HCT116 (cell line): Measurements from ENCODE around the gene CTNND1. TPM values are rescaled to one million over a fixed set of nuclear protein-coding genes. Genes with fewer than 3 reads are reported as not detected.

ENCODE experiments used
- ATAC-seq: fragments of 200-7000 bp; cut with Tn5 transposase; 2 replicates; pipeline ENCODE4 v1.9.1; 2020; ENCODE audit warnings: mild to moderate bottlenecking, moderate library complexity
- BruUV-seq: library from RNA; stranded (reverse); fragments of 400-500 nt; replicated peaks from 2 replicates; lab custom pipeline; 2021; lab: Mats Ljungman, UMichigan
- CTCF ChIA-PET: fragments of 300-600 bp; sonication (Branson Sonifier 250); formaldehyde crosslinking; loops from one replicate; lab custom pipeline; 2021; ENCODE audit warnings: antibody characterized with exemption; lab: Charles Lee
- POLR2A ChIA-PET: fragments of 300-600, 350-600 bp; sonication (Branson Sonifier 250); formaldehyde crosslinking; loops from one replicate; lab custom pipeline; 2021; ENCODE audit warnings: antibody characterized with exemption; lab: Charles Lee
- RAD21 ChIA-PET, 2 experiments: fragments of 300-600 bp; sonication (Branson Sonifier 250); formaldehyde crosslinking; loops; one replicate each; lab custom pipeline; 2023; ENCODE audit warnings: low total read pairs in 2 of 2; ENCODE audit not compliant: uncharacterized antibody in 2 of 2, unreplicated experiment in 2 of 2, low non-redundant PET in 1 of 2; lab: Charles Lee
- DNase-seq: peaks from one replicate; pipeline ENCODE4 v3.0.0-alpha.2; 2010; ENCODE audit warnings: low read depth, low spot score
- H2AFZ ChIP-seq: fragments of 200-600 bp; shearing (Covaris generic), sonication (generic); 2 replicates; pipeline ENCODE4 v1.6.1; 2017; ENCODE audit warnings: low read depth, mixed run types, mixed read lengths, antibody characterized with exemption, low read length; ENCODE audit not compliant: poor library complexity, severe bottlenecking
- H3K27ac ChIP-seq: 2 replicates; pipeline ENCODE4 v1.5.1; 2012; ENCODE audit warnings: low read depth, low read length
- H3K27me3 ChIP-seq: fragments of 200-600 bp; sonication (generic); 2 replicates; pipeline ENCODE4 v1.6.1; 2016; ENCODE audit warnings: mixed run types, low read length, mixed read lengths; ENCODE audit not compliant: insufficient read depth
- H3K36me3 ChIP-seq, 2 experiments: fragments of 200-500 bp in 1 of 2; fragments of 200-600 bp in 1 of 2; sonication (Bioruptor generic) in 1 of 2; sonication (generic) in 1 of 2; 2 replicates each; pipeline versions ENCODE4 v1.5.1 to v1.6.1; 2014 to 2016; ENCODE audit warnings: low read length in 2 of 2, inconsistent platforms in 1 of 2, mixed read lengths in 1 of 2, mixed run types in 1 of 2; ENCODE audit not compliant: insufficient read depth in 2 of 2, control insufficient read depth in 1 of 2
- H3K4me1 ChIP-seq, 2 experiments: fragments of 200-600 bp in 1 of 2; sonication (generic) in 1 of 2; 2 replicates each; pipeline versions ENCODE4 v1.5.1 to v1.6.1; 2012 to 2017; ENCODE audit warnings: low read length in 2 of 2, inconsistent platforms in 1 of 2, mild to moderate bottlenecking in 1 of 2, mixed read lengths in 1 of 2, mixed run types in 1 of 2, moderate library complexity in 1 of 2; ENCODE audit not compliant: insufficient read depth in 2 of 2, control insufficient read depth in 1 of 2
- H3K4me2 ChIP-seq: fragments of 200-600 bp; sonication (generic); 2 replicates; pipeline ENCODE4 v1.6.1; 2017; ENCODE audit warnings: mixed run types, low read length, mixed read lengths
- H3K4me3 ChIP-seq, 2 experiments: fragments of 200-600 bp in 1 of 2; sonication (generic) in 1 of 2; replicated peaks in 1 of 2; 2 replicates each; pipeline ENCODE4 v1.5.1; 2011 to 2016; ENCODE audit warnings: low read length in 2 of 2, control low read depth in 1 of 2, low read depth in 1 of 2, mild to moderate bottlenecking in 1 of 2, mixed read lengths in 1 of 2, mixed run types in 1 of 2
- H3K79me2 ChIP-seq: fragments of 200-600 bp; sonication (generic); 2 replicates; pipeline ENCODE4 v1.6.1; 2017; ENCODE audit warnings: mild to moderate bottlenecking, mixed run types, low read length, moderate library complexity, mixed read lengths; ENCODE audit not compliant: insufficient read depth
- H3K9ac ChIP-seq: fragments of 200-600 bp; sonication (generic); 2 replicates; pipeline ENCODE4 v1.6.1; 2016; ENCODE audit warnings: low read length, mixed read lengths
- H3K9me2 ChIP-seq: fragments of 200-600 bp; sonication (generic), shearing (Covaris generic); 2 replicates; pipeline ENCODE4 v1.6.1; 2017; ENCODE audit warnings: mixed run types, mild to moderate bottlenecking, moderate library complexity; ENCODE audit not compliant: insufficient read depth
- H3K9me3 ChIP-seq, 2 experiments: fragments of 200-500 bp in 1 of 2; fragments of 200-600 bp in 1 of 2; sonication (Bioruptor generic) in 1 of 2; sonication (generic) in 1 of 2; 2 replicates each; pipeline ENCODE4 v1.6.1; 2014 to 2017; ENCODE audit warnings: low read length in 2 of 2, mixed read lengths in 2 of 2, inconsistent platforms in 1 of 2, low read depth in 1 of 2, mild to moderate bottlenecking in 1 of 2, mixed run types in 1 of 2, moderate library complexity in 1 of 2; ENCODE audit not compliant: control insufficient read depth in 1 of 2, insufficient read depth in 1 of 2
- H4K20me1 ChIP-seq: fragments of 200-600 bp; sonication (generic), shearing (Covaris generic); 2 replicates; pipeline ENCODE4 v1.6.1; 2017; ENCODE audit warnings: mixed run types, mild to moderate bottlenecking, moderate library complexity; ENCODE audit not compliant: insufficient read depth
- ATF3 ChIP-seq: IDR thresholded peaks from 2 replicates; pipeline ENCODE4 v1.6.1; 2012
- CBX3 ChIP-seq: IDR thresholded peaks from 2 replicates; pipeline ENCODE4 v1.6.1; 2012; ENCODE audit warnings: low read depth
- EGR1 ChIP-seq: IDR thresholded peaks from 2 replicates; pipeline ENCODE4 v1.6.1; 2012; ENCODE audit warnings: low read depth
- ELF1 ChIP-seq: IDR thresholded peaks from 2 replicates; pipeline ENCODE4 v1.6.1; 2012; ENCODE audit warnings: low read depth, borderline replicate concordance
- EZH2 ChIP-seq: fragments of 200-600 bp; sonication (generic); IDR thresholded peaks from 2 replicates; pipeline ENCODE4 v1.6.1; 2017; ENCODE audit warnings: antibody characterized with exemption, mixed run types
- FOSL1 ChIP-seq: IDR thresholded peaks from 2 replicates; pipeline ENCODE4 v1.6.1; 2012; ENCODE audit warnings: low read depth
- JUND ChIP-seq: IDR thresholded peaks from 2 replicates; pipeline ENCODE4 v1.6.1; 2012
- POLR2A ChIP-seq: IDR thresholded peaks from 2 replicates; pipeline ENCODE4 v1.7.0; 2011; ENCODE audit warnings: borderline replicate concordance; ENCODE audit not compliant: insufficient read depth, insufficient read length; ENCODE audit errors: extremely low read depth
- POLR2AphosphoS5 ChIP-seq: IDR thresholded peaks from 2 replicates; pipeline ENCODE4 v1.6.1; 2011; ENCODE audit warnings: mild to moderate bottlenecking, low read depth, low read length, moderate library complexity
- RAD21 ChIP-seq: IDR thresholded peaks from 2 replicates; pipeline ENCODE4 v1.6.1; 2012; ENCODE audit warnings: low read depth, mild to moderate bottlenecking
- REST ChIP-seq: IDR thresholded peaks from 2 replicates; pipeline ENCODE4 v1.6.1; 2012; ENCODE audit warnings: low read depth
- SIN3A ChIP-seq: IDR thresholded peaks from 2 replicates; pipeline ENCODE4 v1.6.1; 2012; ENCODE audit warnings: low read depth
- SP1 ChIP-seq: IDR thresholded peaks from 2 replicates; pipeline ENCODE4 v1.6.1; 2012; ENCODE audit warnings: low read depth
- SRF ChIP-seq: IDR thresholded peaks from 2 replicates; pipeline ENCODE4 v1.6.1; 2012; ENCODE audit warnings: low read depth
- TCF7L2 ChIP-seq: IDR thresholded peaks from 2 replicates; pipeline ENCODE4 v1.7.0; 2011; ENCODE audit warnings: borderline replicate concordance, inconsistent platforms; ENCODE audit not compliant: insufficient read depth, insufficient read length; ENCODE audit errors: extremely low read depth
- YY1 ChIP-seq: IDR thresholded peaks from 2 replicates; pipeline ENCODE4 v1.6.1; 2011; ENCODE audit warnings: low read length, low read depth, moderate library complexity, mild to moderate bottlenecking; ENCODE audit not compliant: insufficient replicate concordance; ENCODE audit errors: extremely low read depth
- ZBTB33 ChIP-seq: IDR thresholded peaks from 2 replicates; pipeline ENCODE4 v1.6.1; 2011; ENCODE audit warnings: mild to moderate bottlenecking, low read length, moderate library complexity; ENCODE audit not compliant: insufficient replicate concordance; ENCODE audit errors: extremely low read depth
- ZFX ChIP-seq: fragments of 450-650 bp; IDR thresholded peaks from 2 replicates; pipeline ENCODE4 v1.6.1; 2017
- ZNF274 ChIP-seq: fragments of 200-500 bp; sonication (Bioruptor generic); IDR thresholded peaks from 2 replicates; pipeline ENCODE4 v1.6.1; 2014; ENCODE audit warnings: mild to moderate bottlenecking, low read depth, low read length, inconsistent platforms
- intact Hi-C: fragments of 100-400 bp; cut with micrococcal nuclease; formaldehyde crosslinking; loops from 2 replicates; pipeline ENCODE4 v1.10.0; 2022
- total RNA-seq: library from RNA; stranded (reverse); gene quantifications from one replicate; pipeline ENCODE4 v1.2.1, GENCODE V29; 2021; ENCODE audit not compliant: unreplicated experiment

Gene CTNND1
- total RNA-seq, 1 experiment from 2014 or later: 157 TPM

- TF ChIP-seq SP1 (peak; percentile 21; the same call in 1 of the 2 replicates), ZFX (no peak), SRF (no peak), TCF7L2 (no peak), RAD21 (peak; percentile 93), FOSL1 (no peak), JUND (no peak)
Observed at GRCh38 chr11:57800444-57801182, 39.0 kb downstream of the CTNND1 start (continued).

- intact Hi-C loops: loop anchor here (5.0 kb wide), 1 partner anchor 134 kb away; the partner anchor contains the start of gene ZDHHC5
- no peak overlapping the region for H3K4me2 ChIP-seq
- H4K20me1 ChIP-seq: 0 out of 2 replicates have a peak, but pooled peaks cover 4% of the 10 kb centered on the region
- CTCF ChIA-PET: interaction anchor here (0.8 to 4.6 kb wide), 23 partner anchors 8 to 711 kb away, joined by 3 to 95 read pairs (median 4); partner anchors contain the start of genes BTBD18, CTNND1, MED19 and SELENOH
- H3K27me3 ChIP-seq: no peaks in the 10 kb centered on the region
- BruUV-seq: no TSS peak
- peaks cover 36 to 45% of the 10 kb centered on the region in 2 experiments for H3K36me3 ChIP-seq
- H3K9me2 ChIP-seq: no peaks in the 10 kb centered on the region
- no peak for ATAC-seq
- peaks cover 70% of the 10 kb centered on the region for H3K79me2 ChIP-seq
- no peak overlapping the region for H3K4me3 ChIP-seq
- peaks cover 27 to 39% of the 10 kb centered on the region in 2 experiments for H3K4me1 ChIP-seq
- POLR2A ChIA-PET: interaction anchor here (0.6 to 3.2 kb wide), 5 partner anchors 22 to 89 kb away, joined by 3 to 31 read pairs (median 10); partner anchors contain the start of genes BTBD18, CTNND1, MED19 and SELENOH
- RAD21 ChIA-PET: interaction anchor here (1.0 to 2.2 kb wide), 9 partner anchors 22 to 59 kb away, joined by 3 to 19 read pairs (median 5); partner anchors contain the start of genes BTBD18 (in 2 of the 2), CTNND1 (in 2 of the 2) and SELENOH (in 1 of the 2)
- no peak for DNase-seq
- H2AFZ ChIP-seq: no peak overlapping the region
- H3K9me3 ChIP-seq: no peaks in the 10 kb centered on the region
- no peak overlapping the region for H3K27ac ChIP-seq
- no peak overlapping the region for H3K9ac ChIP-seq
- TF ChIP-seq ZBTB33: no peak
- no peak for TF ChIP-seq EZH2
- TF ChIP-seq YY1: no peak
- no peak for TF ChIP-seq REST
- TF ChIP-seq CBX3: no peak
- TF ChIP-seq ATF3: no peak
- TF ChIP-seq SP1: no peak
- TF ChIP-seq SRF: no peak
- TF ChIP-seq POLR2AphosphoS5: no peak
- TF ChIP-seq POLR2A: no peak
- no peak for TF ChIP-seq RAD21
- no peak for TF ChIP-seq ZFX
- TF ChIP-seq FOSL1: no peak
- no peak for TF ChIP-seq ELF1
- TF ChIP-seq EGR1: no peak
- no peak for TF ChIP-seq SIN3A
- no peak for TF ChIP-seq ZNF274
Observed at GRCh38 chr11:57801183-57801485, 39.5 kb downstream of the CTNND1 start.
